Fibroblast of skin of scalp (primary cell): ENCODE measurements around the gene CDH12. TPM values are rescaled to one million over a fixed set of nuclear protein-coding genes. Genes with fewer than 3 reads are reported as not detected.
A peak's percentile ranks its signal among the peaks of the same experiment; 100 is the strongest.
"Not testable (repeated sequence)": the region's sequence is repeated elsewhere in the genome, so short reads cannot be mapped to it uniquely, and the experiment has no call there.

Experiments
- DNase-seq: peaks from one replicate; pipeline ENCODE4 v3.0.0-alpha.2; 2013
- polyA plus RNA-seq, 2 experiments: library from polyadenylated mRNA; unstranded; fragments of 120-200 nt; gene quantifications; one replicate each; pipeline ENCODE4 v1.2.1, GENCODE V29; 2013; ENCODE audit not compliant: insufficient read length in 2 of 2

CDH12 gene
- polyA plus RNA-seq (2013, experiment 1 of 2; ENCODE audit: insufficient read length) = not detected
- not detected for polyA plus RNA-seq (2013, experiment 2 of 2; ENCODE audit: insufficient read length)

DNA sequence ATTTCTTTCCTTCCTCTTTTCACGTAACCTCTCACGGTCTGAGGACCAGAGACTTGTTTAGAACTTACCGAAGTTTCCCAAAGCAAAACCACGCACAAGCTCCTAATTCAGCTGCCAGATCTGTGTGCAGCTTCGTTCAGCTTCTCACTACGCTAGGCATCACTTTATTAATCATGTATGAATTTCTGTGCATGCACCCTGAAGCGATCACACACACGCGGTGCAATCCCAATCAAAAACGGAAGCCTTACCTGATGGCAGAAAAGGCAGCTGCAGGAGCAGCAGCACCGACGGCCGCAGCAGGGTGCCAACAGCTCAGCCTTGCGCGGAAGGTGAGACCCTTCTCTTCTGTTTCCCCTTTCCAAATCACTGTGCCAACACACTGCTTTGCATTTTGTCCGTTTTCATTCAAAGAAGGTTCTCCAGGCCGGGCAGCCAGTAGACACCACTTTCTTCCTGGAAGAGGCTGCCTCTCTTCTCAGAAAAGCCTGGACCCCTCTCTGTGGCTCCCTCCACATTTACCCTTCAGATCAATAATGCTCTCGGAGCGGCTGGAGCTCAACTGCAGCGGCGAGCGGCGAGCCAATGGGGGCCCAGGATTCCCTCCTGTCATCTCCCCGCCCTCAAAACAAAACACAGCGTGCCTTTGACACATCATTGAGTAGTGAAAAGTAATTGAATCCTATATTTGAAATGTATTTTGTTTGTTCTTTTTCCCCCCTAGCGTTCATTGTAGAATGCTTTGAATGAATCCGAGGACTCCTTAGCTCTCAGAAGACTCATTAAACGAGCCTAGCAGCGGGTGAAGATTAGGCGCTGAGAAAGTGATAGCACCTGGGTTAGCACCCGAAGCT lies at the start of gene CDH12:
CDH12 (minus strand) TSS at position 538 of the 854 bp plus-strand sequence.
- peak; percentile 1 for DNase-seq

DNA sequence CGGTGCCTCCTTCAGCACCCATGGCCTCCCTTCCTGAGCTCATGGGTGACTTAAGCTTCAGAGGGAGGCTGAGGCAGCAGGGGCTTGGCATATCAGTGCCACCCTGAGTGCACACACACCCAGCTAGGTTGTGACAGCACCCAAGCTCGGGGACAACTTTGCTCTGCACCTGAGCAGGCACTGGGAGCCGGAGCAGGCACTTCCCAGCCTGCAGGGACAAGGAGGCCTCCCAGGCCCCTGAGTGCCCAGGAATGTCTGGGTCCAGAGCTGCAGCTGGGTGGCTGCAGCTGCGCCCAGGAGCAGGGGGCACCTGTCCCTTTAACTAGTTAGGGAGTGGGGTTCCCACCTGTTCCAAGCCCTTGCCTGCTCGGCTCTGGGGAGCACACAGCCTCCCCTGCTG lies 48.7 kb upstream of the CDH12 start:
- DNase-seq = no peak

DNA sequence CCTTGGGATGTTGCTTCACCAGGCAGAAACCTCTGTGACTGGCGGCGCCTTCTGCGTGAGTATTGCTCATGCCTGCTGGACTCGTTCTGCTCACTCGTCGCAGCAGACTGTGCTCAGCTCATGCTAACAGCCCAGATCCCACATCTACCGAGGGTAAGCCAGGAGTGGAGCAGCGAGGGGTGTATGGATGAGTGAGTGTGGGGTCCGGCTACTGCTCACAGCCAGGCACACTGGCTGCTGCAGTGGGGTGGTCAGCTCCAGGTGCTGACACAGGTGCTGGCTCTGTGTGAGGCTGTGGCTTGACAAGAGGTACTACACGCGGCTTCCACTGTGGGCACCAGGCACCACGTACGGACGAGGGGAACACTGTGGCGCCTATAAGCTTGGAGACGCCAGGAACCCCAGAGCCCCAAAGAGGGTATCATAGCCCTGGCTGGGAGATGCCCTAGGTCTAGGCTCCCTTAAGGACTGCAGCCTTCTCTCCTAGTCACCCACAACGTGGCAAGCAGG lies 47.7 kb upstream of the CDH12 start:
- DNase-seq = no peak

DNA sequence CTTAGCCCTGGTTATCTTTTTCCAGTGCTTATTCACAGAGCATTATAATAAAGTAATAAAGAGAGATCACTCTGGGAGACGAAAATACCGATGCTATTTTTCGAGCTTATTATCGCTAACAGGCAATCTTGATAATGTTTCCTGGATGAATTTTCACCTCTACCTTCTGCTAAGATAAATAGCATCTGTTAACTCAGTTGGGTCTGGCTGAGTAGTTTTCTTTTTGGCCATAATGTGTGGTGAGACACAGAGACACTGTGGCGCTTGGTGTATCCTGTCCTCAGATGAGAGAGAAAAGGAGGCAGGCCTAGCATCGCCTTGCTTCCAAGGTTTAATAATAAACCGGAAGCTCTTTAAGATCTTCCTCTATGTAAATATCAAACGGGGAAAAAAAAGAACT lies 46.2 kb upstream of the CDH12 start:
- DNase-seq = no peak

DNA sequence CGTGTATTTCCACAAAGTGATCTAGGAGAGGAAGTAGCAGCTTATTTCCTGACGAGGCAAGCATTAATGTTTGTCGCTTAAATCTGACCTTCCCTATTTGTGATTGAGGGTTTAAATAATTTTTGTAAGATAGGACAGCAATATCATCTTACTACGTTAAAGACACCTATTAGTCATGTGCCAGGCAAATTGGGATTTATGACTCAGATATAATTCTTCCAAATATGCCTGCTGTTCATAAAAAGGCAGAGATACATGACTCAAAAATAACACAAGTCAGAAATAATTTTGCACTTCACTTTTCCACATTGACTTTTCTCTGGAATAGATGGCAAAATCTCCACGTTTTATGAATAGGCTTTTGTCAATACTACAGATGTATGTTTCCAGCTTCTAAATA lies 43.0 kb upstream of the CDH12 start:
- DNase-seq = no peak

DNA sequence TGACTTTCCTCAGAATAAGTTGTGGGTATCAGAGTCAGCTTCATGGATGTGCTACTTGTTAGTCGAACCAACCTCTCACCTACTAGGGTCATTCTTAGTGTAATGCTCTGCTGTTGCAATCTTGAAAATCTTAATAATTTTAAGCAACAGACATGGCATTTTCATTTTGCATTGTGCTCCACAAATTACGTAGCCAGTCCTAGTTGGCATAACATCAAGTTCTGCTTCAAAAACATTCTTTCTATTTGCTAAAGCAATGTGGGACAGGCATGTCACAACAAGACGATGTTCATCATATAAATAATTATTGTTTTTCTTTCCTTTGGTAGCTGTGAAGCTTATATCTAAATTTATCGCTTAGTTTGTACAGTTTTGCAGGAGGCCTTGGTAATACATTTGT lies 39.3 kb upstream of the CDH12 start:
- no peak for DNase-seq

DNA sequence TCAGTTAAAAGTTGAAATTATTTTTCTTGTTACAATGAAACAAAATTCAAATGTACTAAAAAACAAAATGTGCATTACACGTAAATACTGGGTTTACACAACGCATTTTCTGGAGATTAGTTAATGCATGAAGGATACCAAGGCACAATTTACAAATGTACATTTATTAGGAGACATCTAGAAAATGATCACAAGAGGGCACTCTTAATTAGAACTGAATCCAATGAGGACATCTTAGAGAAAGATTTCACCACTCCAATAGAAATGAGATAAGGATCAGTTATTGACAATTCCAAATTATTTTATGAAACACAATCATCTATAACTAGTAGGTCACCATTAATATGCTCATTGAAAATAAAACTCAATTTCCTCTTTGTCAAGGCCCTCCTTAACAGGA lies 36.6 kb upstream of the CDH12 start:
- no peak for DNase-seq

DNA sequence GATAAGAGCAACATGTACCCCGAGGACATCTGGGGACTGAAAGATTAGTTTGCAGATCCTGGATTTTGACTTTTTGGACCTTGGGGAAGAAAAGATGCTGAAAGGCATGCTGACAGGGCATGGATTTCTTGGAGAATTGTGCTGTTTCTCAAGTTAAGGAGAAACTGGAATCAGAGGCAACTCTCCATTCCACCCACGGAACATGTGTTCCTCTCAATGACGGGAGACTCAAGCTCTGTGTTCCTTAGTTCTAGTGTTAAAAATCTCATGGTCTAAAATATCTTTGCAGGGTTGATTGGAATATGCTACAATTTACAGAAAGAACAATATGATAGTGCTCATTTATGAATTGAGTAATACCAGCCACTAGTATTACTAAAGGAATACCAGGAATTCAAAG lies 34.4 kb upstream of the CDH12 start:
- no peak for DNase-seq

DNA sequence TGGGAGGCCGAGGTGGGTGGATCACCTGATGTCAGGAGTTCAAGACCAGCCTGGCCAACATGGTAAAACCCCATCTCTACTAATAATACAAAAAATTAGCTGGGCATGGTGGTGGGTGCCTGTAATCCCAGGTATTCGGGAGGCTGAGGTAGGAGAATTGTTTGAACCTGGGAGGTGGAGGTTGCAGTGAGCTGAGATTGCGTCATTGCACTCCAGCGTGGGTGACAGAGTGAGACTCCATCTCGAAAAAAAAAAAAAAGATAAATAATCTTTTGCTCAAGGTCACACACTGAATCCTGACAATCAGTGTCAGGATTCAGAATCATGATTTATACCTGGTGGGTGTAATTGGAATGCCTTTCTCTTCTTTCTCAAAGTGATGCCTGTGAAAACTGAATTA lies 5.8 kb upstream of the CDH12 start:
- not testable (repeated sequence) for DNase-seq

DNA sequence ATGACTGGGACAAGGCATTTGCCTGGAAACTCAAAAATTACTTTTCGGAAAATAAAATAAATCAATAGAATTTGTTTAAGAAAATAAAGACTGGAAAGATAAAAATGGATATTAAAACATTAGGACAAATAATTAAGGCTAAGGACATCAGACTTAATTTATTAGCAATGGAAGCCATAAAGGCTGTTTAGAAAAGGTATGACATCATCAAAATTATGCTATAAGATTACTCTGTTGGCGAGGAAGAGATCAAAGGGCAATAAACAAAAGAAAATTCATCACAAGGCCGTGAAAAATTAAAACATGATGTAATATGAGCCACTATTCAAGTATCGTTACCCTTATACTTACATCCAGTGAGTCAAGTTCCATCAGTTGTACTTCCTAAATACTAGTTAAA lies 2.7 kb upstream of the CDH12 start:
- DNase-seq = no peak

DNA sequence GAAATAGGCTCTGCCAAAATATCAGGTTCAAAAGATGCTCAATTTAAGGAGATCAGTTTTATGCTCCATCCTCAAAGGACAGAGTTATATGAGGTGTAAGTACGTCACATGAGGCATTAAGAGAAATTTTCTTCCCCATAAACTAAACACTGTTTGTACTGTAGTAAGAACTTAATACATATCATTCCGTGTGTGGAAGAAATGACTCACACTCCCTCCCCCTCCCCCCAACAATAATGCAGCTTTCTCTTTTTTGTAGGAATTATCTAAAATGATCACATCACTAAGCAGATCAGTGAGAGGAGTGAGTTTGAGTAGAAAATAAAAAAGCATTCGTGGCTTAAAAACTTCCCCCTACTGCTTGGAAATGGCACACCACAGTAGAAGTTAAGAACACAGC lies 2.2 kb downstream of the CDH12 start:
- no peak for DNase-seq

DNA sequence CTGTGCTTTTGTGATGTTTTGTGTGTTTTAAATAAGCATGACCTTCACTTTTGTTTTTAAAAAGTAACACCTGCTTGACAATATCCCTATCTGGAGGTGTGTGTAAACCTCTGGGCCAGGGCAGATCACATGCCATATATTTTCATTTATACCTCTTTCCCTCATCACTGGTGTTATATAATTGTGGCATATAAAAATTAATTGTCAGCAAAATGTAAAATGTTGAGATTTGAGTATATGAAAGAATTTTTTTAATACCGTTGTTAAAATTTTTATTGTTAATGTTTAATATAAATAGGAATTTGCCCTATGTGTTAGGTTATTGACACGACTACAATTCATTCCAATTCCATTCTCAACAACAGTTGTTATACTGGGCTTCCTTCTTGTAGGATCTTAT lies 6.5 kb downstream of the CDH12 start:
- no peak for DNase-seq

DNA sequence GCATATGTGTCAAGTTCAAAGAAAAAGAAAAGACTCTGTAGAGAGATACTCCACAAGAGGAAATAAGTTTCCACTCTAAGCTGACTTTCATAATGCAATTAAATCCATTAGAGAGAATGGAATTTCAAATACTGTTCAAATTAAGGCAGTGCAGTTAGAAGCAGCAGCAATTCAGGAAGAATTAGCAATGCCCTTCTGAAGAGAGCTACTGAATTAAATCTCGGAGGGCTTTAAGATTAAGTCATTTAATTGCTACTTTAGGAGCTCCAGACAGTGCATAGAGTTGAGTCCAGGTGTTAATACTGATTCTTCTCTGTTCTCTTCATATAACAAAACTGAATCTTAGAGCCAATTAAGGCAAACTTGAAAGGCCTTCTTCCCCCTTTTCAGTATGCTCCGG lies 8.5 kb downstream of the CDH12 start:
- no peak for DNase-seq

DNA sequence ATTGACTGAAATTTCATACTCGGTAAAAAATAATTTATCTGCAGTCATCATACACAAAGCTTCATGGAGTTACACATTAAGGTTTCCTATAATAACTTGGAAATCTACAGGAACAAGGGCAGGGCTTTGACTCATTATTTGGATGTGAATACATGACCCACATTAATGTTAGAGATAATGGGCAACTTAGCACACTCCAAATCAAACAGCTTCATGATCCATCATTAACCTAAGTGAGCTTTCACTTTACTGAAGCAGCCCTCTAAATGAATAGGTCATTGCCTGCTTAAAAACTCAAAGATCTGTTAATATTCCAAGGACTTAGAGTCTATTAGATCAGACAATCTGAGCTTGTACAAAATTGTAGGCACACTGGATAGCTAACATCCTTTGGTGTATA lies 9.0 kb downstream of the CDH12 start:
- DNase-seq = no peak

DNA sequence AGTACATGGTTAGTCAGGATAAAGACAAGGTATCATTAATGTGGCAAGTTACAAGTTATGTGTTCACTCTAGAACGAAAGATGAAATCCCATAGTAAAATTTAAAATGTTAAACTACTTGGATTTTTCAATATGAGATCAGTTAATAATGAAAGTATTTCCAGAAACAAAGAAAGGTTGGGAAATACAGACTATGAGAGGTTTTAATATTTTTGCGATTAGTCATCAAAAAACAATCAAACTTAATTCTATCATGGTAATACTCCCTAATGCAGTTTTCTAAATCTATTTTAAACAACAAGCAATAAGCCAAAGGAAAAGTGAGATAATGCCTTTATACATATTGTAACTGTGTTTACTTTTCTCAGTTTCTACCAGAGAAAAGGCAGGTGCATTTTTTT lies 10.6 kb downstream of the CDH12 start:
- no peak for DNase-seq

DNA sequence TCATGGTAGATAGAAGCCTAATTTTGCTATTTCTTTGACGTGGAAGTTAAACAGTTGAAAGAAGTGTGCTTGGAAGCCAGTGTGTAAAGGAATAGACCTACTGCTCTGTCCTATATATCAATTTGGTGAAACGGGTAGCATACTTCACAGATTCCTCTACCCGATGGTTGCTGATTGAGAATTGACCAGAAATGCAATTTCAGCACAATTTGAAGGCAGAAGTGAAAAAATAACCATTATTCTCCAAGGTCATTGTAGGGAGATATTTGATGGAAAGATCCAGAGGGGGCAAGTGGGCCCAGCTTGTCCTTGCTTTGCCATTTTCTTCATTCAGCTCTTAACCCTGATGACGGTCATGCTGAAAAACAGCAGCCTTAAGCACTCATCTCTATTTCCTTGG lies 15.3 kb downstream of the CDH12 start:
- no peak for DNase-seq

DNA sequence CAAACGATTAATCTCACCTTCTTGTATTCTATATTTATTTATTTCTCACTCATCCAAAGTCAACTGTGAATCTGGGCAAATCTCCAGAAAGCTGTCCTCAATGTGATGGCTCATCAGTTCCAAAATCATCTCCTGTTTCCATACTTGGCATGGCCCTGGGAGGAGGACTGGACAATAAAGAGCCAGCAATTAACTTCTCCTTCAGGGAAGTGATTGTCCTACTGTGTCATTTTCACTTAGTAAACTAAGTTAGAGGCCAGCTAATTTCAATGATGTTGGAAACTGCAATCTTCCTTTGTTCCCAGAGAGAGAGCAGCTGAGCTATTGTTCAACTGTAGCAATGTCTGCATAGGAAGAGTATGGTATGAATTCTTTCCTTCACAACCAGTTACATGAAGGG lies 17.5 kb downstream of the CDH12 start:
- DNase-seq = no peak

DNA sequence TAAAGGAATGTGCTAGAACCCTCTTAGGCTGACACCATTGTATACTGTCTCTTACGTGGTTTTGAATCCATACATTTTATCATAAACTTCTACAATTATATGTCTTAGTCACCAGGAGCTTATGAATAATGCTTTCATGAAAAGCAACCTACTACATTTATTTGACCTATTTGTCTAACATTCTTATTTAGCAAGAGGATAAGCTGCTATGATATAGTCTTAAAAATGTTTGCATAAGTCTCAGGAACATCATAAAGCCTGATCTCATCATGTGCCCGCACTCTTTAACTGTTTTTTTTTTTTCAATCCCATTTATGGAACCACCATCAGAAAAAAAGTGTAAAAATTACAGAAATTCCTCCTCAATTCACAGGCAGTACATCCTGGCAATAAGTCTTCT lies 59.7 kb downstream of the CDH12 start:
- no peak for DNase-seq

DNA sequence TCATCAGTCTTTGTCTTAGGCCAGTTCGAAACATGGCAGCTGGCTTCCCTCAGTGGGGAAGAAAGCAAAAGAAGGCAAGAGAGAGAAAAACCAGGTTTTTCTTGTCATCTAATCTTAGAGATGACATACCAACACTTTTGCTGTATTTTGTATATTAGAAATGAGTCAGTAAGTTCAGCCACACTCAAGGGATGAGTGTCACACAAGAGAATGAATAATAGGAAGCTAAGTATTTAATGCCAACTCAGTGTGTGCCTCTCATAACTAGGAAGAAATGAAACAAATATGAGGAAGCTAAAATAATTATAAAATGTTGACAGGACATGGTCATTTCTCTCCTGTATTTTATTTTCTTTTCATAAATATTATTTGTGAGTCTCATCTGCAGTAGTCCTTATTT lies 65.3 kb downstream of the CDH12 start:
- no peak for DNase-seq

DNA sequence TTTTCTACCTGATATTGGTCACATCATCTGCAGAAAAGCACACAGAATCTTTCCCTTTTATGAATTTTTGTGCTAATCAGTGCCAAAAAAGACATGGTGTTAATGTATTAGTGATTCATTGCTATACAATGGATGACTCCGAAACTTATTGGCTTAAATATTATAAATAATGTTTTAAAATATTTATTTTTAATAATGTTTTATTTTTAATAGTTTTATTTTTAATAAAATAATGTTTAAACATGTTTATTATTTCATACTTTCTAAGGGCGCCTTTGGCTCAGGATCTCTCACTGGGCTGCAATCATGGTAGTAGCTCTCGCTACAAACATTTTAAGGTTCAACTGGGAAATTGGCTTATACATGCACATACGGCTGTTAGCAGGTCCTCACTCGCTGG lies 65.7 kb downstream of the CDH12 start:
- no peak for DNase-seq

DNA sequence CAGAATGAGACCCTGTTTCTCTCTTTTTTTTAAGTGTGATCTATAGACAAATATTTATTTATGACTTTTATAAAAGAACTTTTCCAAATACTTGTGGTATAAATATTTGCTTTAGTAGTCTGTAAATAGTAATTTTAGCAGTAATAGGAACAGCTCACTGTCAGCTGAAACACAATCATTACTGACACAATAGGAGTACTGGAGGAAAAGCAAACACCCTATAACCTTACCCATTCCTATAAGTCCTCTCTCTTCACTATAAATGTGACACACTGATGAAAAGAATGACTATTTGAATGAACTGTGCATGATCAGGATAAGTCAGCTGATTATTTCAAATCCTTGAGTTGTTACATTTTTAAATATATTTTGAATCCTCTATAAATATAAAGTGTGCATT lies 72.4 kb downstream of the CDH12 start:
- DNase-seq = no peak

DNA sequence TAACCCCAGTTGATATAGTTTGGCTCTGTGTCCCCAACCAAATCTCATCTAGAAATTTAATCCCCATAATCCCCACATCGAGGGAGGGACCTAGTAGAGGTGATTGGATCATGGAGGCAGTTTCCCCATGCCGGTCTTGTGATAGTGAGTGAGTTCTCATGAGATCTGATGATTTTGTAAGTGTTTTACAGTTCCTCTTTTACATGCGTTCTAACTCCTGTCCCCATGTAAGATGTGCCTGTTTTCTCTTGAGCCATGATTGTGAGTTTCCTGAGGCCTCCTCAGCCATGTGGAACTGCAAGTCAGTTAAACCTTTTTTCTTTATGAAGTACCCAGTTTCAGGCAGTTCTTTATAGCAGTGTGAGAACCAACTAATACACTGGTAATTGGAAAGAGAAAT lies 73.6 kb downstream of the CDH12 start:
- DNase-seq = no peak

DNA sequence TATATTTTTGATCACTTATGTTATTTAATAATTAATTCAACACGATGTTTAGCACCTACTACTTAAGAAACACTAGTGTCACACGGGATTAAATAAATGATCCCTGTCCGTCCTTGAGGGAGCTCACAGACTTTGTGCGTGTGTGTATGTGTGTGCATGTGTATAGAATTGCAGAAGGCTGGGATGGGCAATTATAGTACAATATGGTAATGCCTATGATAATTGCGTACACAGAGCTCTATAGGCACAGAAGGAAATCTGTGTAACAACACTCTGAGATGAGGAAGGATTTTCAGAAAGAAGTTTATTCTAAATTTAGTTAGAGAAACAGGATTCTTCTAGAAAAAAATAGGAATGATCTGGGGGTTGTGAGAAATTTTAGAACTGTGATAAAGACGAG lies 76.9 kb downstream of the CDH12 start:
- DNase-seq = no peak

DNA sequence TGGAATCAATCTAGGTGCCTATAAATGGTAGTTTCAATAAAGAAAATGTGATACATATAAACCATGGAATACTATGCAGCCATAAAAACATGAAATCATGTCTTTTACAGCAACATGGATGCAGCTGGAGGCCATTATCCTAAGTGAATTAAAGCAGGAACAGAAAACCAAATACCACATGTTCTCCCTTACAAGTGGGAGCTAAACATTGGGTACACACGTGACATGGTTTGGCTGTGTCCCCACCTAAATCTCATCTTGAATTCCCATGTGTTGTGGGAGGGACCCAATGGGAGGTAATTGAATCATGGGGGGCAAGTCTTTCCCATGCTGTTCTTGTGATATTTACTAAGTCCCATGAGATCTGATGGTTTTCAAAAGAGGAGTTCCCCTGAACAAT lies 78.9 kb downstream of the CDH12 start:
- DNase-seq = not testable (repeated sequence)

DNA sequence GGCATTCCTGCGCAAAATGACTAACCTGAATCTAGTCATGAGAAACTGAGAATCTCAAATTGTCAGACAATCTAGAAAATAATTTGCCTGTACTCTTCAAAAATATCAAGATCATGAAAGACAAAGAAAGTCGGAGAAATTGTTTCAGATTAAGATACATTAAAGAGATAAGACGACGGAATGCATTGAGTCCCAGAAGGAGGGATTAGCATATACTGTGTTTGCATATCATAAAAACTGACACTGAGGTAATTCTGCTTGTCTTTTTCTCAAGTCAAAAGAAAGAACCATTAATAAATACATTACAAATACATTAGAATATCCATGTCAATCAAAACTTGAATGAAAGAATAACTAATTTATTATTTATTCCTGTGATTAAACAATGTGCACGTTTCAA lies 88.4 kb downstream of the CDH12 start:
- DNase-seq = no peak
